ENCODE results near the gene BMP7.

BMP7 gene

GRCh38 chr20:57247292-57247965 lies 19.0 kb downstream of the BMP7 start:
- DNase-seq (ENCODE audit: low read depth), result no peak
- in situ Hi-C loops (cut with HindIII; ENCODE audit: low sequenced_read_pairs), result no loop called here
- no peak overlapping the region for H3K4me3 ChIP-seq (ENCODE audit: low read depth, low read length)
- no peak for TF ChIP-seq CTCF (IDR thresholded peaks at IDR 0.05; ENCODE audit: low read depth, low read length, missing control alignments)

- in situ Hi-C loops (cut with HindIII; ENCODE audit: low sequenced_read_pairs), result no loop called here
- DNase-seq (ENCODE audit: low read depth), result no peak
- no peak for TF ChIP-seq CTCF (IDR thresholded peaks at IDR 0.05; ENCODE audit: low read depth, low read length, missing control alignments)
- no peak overlapping the region for H3K4me3 ChIP-seq (ENCODE audit: low read depth, low read length)
These were observed 20.4 kb downstream of the BMP7 start for GRCh38 chr20:57245997-57246396.

DNA sequence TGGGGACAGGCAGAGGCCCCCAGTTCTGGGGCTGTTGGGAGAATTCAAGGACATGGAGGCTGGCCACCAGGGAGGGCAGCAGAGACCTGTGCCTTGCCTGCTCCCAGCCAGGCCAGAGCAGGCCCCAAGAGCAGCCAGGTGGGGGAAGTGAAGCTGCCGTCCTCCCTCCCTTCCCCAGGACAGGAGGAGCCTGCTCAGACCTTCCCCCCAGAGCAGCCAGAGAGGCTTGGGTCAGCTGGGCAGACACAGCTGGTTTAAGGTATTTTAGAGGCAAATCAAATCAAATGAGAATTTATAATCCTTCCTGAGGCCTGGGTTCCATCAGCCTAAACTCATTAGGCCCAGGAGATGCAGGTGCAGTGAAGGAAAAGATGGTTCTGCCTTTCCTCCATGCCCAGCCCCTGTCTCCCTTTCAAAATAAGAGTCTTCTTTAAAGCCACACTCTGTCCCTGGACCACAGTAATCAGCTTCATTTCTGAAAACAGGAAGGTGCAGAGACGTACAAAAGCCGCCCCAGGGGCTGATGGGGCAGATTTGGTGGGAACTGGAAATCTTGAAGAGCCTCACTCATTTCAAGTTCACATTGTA lies 21.7 kb downstream of the BMP7 start:
- no peak overlapping the region for H3K4me3 ChIP-seq (ENCODE audit: low read depth, low read length)
- TF ChIP-seq CTCF (IDR thresholded peaks at IDR 0.05; ENCODE audit: low read depth, low read length, missing control alignments), result no peak
- in situ Hi-C loops (cut with HindIII; ENCODE audit: low sequenced_read_pairs), result no loop called here
- no peak for DNase-seq (ENCODE audit: low read depth)

DNA sequence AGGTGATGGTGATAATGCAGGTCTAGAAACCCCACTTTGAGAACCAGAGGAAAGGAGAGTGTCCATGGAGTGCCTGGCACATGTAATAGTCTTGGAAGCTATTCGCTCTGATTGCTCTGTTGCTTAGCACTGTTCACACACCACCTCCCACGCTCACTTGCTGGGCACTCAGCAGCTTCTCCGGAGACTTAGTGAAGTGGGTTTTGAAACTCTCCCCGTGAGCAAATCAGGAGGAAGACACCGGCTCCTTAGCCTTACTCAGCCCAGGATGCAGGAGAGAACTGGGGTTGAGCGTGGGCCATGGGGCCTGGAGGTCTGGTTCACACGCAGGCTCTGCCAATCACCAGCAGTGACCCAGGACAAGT lies 22.2 kb downstream of the BMP7 start:
- H3K4me3 ChIP-seq (ENCODE audit: low read depth, low read length), result no peak overlapping the region
- TF ChIP-seq CTCF (IDR thresholded peaks at IDR 0.05; ENCODE audit: low read depth, low read length, missing control alignments), result no peak
- DNase-seq (ENCODE audit: low read depth), result no peak
- in situ Hi-C loops (cut with HindIII; ENCODE audit: low sequenced_read_pairs), result no loop called here

DNA sequence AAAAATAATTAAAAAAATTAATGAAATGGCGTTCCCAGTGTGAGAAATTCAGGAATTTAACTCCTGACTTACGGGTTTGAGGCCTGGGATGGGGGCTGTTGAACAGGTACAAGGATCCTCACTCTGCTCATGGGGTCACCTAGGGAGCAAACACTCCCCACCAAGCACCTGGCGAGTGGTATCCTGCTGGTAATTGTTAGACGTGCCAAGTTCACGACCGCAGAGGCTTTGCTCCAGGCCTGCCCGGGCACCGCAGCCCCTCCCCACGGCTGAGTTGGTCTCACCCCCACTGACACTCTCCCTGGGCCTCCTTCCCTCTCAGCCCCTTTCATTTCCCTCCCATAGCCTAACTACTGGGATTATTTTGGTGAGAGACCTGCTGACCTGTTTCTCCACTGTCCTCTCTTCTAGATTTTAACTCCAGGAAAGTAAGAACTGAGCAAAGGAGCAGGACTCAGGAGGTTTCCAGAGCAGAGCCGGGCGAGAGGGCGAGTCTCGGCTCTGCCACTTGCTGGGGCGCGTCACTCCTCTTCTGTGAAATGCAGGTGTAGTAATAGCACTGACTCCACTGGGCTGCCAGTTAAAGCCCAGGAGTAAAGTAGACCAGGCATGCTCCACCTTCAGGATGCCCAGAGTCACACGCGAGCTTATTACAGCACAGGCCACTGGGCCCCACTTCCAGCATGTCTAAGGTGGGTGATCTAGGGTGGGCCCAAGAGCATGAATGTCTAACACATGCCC lies 22.8 kb downstream of the BMP7 start:
- in situ Hi-C loops (cut with HindIII; ENCODE audit: low sequenced_read_pairs), result no loop called here
- no peak for DNase-seq (ENCODE audit: low read depth)
- no peak for TF ChIP-seq CTCF (IDR thresholded peaks at IDR 0.05; ENCODE audit: low read depth, low read length, missing control alignments)
- H3K4me3 ChIP-seq (ENCODE audit: low read depth, low read length), result no peak overlapping the region

DNA sequence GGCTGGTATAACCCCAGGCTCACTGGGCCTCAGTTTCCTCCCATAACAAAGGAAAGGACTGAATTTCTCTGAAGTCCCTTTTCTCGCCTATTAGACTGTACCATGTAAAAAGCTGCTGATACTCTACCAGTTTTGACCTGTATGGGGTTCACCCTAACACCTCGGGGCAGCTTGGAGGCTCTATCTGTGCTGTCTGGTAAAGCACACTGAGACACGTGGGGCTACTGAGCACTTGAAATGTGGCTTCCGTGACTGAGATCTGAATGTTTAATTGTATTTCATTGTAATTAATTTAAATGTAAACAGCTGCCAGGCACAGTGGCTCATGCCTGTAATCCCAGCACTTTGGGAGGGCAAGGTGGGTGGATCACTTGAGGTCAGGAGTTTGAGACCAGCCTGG lies 24.0 kb downstream of the BMP7 start:
- in situ Hi-C loops (cut with HindIII; ENCODE audit: low sequenced_read_pairs), result no loop called here
- no peak overlapping the region for H3K4me3 ChIP-seq (ENCODE audit: low read depth, low read length)
- DNase-seq (ENCODE audit: low read depth), result no peak
- no peak for TF ChIP-seq CTCF (IDR thresholded peaks at IDR 0.05; ENCODE audit: low read depth, low read length, missing control alignments)
